ENCODE measurements around the gene ARPP21.

Gene ARPP21

DNA sequence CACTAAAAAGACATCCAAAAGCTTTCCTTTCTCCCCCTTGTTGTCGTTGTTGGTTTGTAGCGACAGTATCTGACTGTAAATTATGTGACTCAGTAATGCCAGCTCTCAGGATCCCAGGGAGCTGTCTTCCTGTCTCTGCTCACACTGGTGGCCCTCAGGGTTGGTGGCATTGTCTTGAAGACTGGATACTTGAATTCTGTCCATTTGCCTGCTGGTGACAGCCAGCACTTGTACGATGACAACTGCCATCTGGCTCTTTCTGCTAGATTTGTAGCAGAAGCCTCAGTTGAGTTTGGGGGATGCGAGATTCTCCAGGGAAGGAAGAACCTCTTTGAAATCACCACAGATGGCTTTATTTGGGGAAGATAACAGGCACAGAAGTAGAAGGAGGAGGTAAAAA, 120.8 kb downstream of the ARPP21 start:
- H3K4me3 ChIP-seq (ENCODE audit: control insufficient read depth, low read depth, low read length): no peak overlapping the region
- DNase-seq (ENCODE audit: low read depth): no peak
- TF ChIP-seq, protein P1, sequence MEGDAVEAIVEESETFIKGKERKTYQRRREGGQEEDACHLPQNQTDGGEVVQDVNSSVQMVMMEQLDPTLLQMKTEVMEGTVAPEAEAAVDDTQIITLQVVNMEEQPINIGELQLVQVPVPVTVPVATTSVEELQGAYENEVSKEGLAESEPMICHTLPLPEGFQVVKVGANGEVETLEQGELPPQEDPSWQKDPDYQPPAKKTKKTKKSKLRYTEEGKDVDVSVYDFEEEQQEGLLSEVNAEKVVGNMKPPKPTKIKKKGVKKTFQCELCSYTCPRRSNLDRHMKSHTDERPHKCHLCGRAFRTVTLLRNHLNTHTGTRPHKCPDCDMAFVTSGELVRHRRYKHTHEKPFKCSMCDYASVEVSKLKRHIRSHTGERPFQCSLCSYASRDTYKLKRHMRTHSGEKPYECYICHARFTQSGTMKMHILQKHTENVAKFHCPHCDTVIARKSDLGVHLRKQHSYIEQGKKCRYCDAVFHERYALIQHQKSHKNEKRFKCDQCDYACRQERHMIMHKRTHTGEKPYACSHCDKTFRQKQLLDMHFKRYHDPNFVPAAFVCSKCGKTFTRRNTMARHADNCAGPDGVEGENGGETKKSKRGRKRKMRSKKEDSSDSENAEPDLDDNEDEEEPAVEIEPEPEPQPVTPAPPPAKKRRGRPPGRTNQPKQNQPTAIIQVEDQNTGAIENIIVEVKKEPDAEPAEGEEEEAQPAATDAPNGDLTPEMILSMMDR (conservative IDR thresholded peaks at IDR 0.05; ENCODE audit: control insufficient read depth, insufficient read depth, low read depth, low read length): no peak

DNA sequence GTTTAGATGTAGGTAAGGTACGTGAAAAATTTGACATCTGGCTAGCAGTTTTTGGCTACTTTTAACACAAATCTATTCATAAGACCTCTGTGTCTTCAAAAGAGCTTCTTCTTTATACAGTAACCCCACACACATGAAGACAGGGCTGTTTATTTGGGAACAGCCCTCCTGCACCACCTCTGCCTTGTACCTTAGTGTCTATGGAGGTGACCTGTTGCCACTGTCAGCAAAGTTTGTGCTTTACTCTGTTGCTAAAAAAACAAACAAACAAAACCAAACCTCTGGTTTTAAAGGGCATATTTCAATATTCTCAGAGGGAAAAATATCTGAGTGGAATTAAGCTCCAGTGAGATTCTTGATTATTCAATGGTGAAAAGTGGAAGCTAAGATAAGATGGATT, 122.0 kb downstream of the ARPP21 start:
- TF ChIP-seq, protein P1 (conservative IDR thresholded peaks at IDR 0.05; ENCODE audit: control insufficient read depth, insufficient read depth, low read depth, low read length): no peak
- no peak for DNase-seq (ENCODE audit: low read depth)

DNA sequence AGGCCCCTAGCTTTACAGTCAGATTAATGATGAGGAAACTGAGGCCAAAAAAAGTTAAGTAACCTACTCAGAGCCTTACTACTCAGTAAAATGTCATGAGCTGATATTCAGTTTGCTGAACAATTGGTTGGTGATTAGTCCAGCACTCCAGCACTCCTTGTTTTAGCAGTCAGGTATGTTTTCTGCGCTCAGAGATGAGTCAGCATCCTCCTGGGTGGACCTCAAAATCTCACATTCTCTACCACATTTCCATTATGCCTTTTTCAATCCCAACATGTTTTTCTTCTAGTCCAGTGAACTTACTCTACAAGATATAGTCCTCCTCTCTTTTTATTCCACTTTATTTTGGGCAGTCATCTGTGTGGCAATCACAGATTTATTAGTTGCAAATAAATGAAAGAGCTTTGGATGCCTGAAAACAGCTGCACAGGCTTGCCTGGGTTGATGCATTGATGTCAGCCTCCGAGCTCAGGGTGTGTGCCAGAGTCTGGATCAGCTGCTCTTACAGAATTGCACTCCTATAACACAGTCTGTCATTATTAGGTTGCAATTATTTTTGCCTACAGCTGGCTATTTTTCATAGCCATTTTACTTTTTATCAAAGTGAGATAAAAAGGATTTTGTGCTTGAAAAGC, 133.2 kb downstream of the ARPP21 start:
- DNase-seq (ENCODE audit: low read depth): no peak
- no peak overlapping the region for H3K4me3 ChIP-seq (ENCODE audit: control insufficient read depth, low read depth, low read length)
- TF ChIP-seq, protein P1 (conservative IDR thresholded peaks at IDR 0.05; ENCODE audit: control insufficient read depth, insufficient read depth, low read depth, low read length): no peak

More for the DNA sequence above, 122.0 kb downstream of the ARPP21 start:
- no peak overlapping the region for H3K4me3 ChIP-seq (ENCODE audit: control insufficient read depth, low read depth, low read length)

DNA sequence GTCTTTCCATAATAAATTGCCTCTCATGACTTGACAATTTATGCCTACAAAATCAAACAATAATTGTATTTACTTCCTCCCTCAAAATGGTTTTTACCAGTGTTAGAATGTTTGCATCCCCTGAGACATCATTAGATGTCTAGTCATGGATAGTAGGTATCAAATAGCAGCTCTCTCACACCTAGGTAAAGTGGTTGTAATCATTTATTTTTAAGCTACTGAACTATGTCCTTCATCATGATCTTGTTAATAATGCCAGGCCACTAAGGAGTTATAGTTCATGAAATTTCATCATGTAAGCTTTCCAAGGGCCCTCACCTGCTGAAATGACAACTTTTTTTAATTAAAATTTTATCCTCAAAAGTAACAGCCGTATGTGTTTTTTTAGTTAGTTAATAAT, 134.1 kb downstream of the ARPP21 start:
- DNase-seq (ENCODE audit: low read depth): no peak

DNA sequence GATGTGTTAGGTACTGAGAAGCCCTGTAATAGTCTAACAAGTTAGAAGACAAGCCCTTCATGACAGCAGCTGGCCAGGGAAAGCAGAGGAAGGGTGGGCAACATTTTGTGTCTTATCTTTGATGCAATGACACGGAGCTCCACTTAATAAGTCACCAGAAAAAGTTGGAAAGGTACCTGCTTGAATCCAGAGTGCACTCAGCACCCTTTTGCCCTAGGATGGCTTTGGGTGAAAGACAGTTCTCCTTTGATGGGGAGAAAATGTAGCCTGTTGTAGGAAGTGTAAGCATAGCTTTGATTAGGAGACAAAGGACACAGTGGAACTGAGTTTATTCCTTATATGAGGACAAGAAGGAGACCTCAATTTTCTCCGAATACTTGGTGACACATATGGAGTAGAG, 137.0 kb downstream of the ARPP21 start:
- H3K4me3 ChIP-seq (ENCODE audit: control insufficient read depth, low read depth, low read length): no peak overlapping the region
- DNase-seq (ENCODE audit: low read depth): no peak
- TF ChIP-seq, protein P1 (conservative IDR thresholded peaks at IDR 0.05; ENCODE audit: control insufficient read depth, insufficient read depth, low read depth, low read length): no peak

More for the DNA sequence above, 134.1 kb downstream of the ARPP21 start:
- H3K4me3 ChIP-seq (ENCODE audit: control insufficient read depth, low read depth, low read length): no peak overlapping the region
- TF ChIP-seq, protein P1 (conservative IDR thresholded peaks at IDR 0.05; ENCODE audit: control insufficient read depth, insufficient read depth, low read depth, low read length): no peak

DNA sequence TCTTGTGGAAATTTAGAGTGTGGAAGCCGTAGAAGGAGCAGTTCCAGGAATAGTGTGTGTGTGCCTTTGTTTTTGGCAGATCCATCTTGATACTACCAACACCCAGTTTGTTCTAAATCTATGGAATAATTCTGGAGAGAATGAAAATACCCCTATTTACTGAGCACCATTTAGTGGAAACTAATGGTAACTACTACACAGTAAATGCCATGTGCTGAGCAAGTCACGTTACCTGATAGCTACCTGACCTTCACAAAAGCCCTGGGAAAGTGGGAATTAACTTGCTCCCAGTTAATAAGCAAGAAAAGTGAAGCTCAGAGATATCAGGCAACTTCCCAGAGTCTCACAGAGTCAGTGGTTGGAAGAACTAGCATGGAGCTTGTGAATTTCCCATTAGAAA, 137.7 kb downstream of the ARPP21 start:
- H3K4me3 ChIP-seq (ENCODE audit: control insufficient read depth, low read depth, low read length): no peak overlapping the region
- no peak for DNase-seq (ENCODE audit: low read depth)
- TF ChIP-seq, protein P1 (conservative IDR thresholded peaks at IDR 0.05; ENCODE audit: control insufficient read depth, insufficient read depth, low read depth, low read length): no peak

All from fibroblast of mammary gland (primary cell).